Ishikawa (cell line): Measurements from ENCODE around the gene RAD51AP2.
A peak's percentile ranks its signal among the peaks of the same experiment; 100 is the strongest.

Source experiments
- CEBPB ChIP-seq: IDR thresholded peaks from 2 replicates; pipeline ENCODE4 v1.6.1; 2012
- CREB1 ChIP-seq: IDR thresholded peaks from 2 replicates; pipeline ENCODE4 v1.6.1; 2012; ENCODE audit warnings: low read depth
- EGR1 ChIP-seq: IDR thresholded peaks from 2 replicates; pipeline ENCODE4 v1.6.1; 2012
- EP300 ChIP-seq: IDR thresholded peaks from 2 replicates; pipeline ENCODE4 v1.6.1; 2012; ENCODE audit warnings: borderline replicate concordance
- FOXM1 ChIP-seq: IDR thresholded peaks from 2 replicates; pipeline ENCODE4 v1.6.1; 2012; ENCODE audit warnings: low read depth, borderline replicate concordance
- MAX ChIP-seq: IDR thresholded peaks from 2 replicates; pipeline ENCODE4 v1.6.1; 2012
- NFIC ChIP-seq: IDR thresholded peaks from 2 replicates; pipeline ENCODE4 v1.6.1; 2012
- RAD21 ChIP-seq: IDR thresholded peaks from 2 replicates; pipeline ENCODE4 v1.6.1; 2012; ENCODE audit warnings: low read depth
- TAF1 ChIP-seq: IDR thresholded peaks from 2 replicates; pipeline ENCODE4 v1.6.1; 2012; ENCODE audit warnings: low read depth, mild to moderate bottlenecking
- TCF12 ChIP-seq: IDR thresholded peaks from 2 replicates; pipeline ENCODE4 v1.6.1; 2012; ENCODE audit warnings: low read depth
- TEAD4 ChIP-seq: IDR thresholded peaks from 2 replicates; pipeline ENCODE4 v1.6.1; 2012
- YY1 ChIP-seq: IDR thresholded peaks from 2 replicates; pipeline ENCODE4 v1.6.1; 2012; ENCODE audit warnings: low read depth
- ZBTB7A ChIP-seq: IDR thresholded peaks from 2 replicates; pipeline ENCODE4 v1.6.1; 2012; ENCODE audit warnings: low read depth
- TF ChIP-seq, protein P1 (sequence below): IDR thresholded peaks from 2 replicates; pipeline ENCODE4 v1.6.1; 2012; ENCODE audit warnings: low read depth, mild to moderate bottlenecking
- TF ChIP-seq, protein P2 (sequence below): IDR thresholded peaks from 2 replicates; pipeline ENCODE4 v1.6.1; 2012

Gene RAD51AP2

DNA sequence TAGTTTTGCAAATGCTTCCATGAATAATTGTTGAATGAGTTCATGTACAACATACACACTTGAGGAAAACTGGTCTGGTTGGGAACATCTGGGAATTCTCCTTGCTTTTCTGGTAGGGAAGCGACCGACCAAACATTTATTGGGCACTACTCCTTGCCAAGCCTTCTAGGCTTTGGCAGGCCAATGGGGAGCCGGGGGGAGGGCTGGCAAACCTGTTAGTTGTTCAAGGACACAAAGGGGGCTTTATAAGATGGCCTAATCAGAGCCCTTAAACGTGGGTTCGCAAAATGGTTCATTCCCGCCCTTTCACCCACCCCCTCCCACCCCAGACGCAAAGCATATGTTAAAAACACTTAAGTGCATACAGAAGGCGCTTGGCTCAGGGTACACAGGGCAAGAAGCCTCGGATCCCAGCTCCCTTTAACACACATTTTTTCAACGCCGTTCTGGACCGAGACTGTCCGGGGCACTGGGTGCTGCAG lies 21.4 kb upstream of the RAD51AP2 start:
- TF ChIP-seq TAF1 (no peak), TEAD4 (no peak), YY1 (no peak), EGR1 (no peak)
- TF ChIP-seq, protein P1, sequence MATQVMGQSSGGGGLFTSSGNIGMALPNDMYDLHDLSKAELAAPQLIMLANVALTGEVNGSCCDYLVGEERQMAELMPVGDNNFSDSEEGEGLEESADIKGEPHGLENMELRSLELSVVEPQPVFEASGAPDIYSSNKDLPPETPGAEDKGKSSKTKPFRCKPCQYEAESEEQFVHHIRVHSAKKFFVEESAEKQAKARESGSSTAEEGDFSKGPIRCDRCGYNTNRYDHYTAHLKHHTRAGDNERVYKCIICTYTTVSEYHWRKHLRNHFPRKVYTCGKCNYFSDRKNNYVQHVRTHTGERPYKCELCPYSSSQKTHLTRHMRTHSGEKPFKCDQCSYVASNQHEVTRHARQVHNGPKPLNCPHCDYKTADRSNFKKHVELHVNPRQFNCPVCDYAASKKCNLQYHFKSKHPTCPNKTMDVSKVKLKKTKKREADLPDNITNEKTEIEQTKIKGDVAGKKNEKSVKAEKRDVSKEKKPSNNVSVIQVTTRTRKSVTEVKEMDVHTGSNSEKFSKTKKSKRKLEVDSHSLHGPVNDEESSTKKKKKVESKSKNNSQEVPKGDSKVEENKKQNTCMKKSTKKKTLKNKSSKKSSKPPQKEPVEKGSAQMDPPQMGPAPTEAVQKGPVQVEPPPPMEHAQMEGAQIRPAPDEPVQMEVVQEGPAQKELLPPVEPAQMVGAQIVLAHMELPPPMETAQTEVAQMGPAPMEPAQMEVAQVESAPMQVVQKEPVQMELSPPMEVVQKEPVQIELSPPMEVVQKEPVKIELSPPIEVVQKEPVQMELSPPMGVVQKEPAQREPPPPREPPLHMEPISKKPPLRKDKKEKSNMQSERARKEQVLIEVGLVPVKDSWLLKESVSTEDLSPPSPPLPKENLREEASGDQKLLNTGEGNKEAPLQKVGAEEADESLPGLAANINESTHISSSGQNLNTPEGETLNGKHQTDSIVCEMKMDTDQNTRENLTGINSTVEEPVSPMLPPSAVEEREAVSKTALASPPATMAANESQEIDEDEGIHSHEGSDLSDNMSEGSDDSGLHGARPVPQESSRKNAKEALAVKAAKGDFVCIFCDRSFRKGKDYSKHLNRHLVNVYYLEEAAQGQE = no peak
- TF ChIP-seq, protein P2, sequence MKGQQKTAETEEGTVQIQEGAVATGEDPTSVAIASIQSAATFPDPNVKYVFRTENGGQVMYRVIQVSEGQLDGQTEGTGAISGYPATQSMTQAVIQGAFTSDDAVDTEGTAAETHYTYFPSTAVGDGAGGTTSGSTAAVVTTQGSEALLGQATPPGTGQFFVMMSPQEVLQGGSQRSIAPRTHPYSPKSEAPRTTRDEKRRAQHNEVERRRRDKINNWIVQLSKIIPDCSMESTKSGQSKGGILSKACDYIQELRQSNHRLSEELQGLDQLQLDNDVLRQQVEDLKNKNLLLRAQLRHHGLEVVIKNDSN = no peak

- TF ChIP-seq CEBPB = peak; percentile 35; the same call in 1 of the 2 replicates
- no peak for TF ChIP-seq ZBTB7A
Observed at GRCh38 chr2:17538844-17539554, 20.8 kb upstream of the RAD51AP2 start.

- TF ChIP-seq TEAD4 (no peak), CEBPB (no peak), TAF1 (no peak), RAD21 (no peak), YY1 (no peak), EGR1 (no peak), ZBTB7A (no peak), FOXM1 (no peak), CREB1 (no peak), TCF12 (no peak), NFIC (no peak), MAX (no peak), EP300 (no peak)
- TF ChIP-seq, protein P2 = no peak
- TF ChIP-seq, protein P1 = no peak
Observed at GRCh38 chr2:17538022-17538843, 20.0 kb upstream of the RAD51AP2 start.

DNA sequence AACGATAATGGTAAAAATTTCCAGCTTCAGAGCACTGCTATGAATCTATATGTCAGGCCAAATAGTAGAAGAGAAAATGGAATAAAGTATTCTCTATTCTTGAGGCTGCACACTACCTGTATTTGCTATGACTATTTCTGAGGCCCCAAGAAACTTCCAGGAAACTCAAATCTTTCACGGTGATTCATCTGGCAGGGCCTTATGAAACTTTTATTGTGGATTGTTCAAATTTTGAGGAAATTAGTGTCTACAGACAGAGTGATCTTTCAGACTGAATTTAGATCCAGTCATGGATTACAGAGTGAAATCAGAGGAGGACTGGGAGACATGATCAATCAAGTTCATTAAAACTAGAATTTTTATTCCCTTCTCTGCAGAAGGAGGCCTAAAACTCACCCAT lies 18.2 kb upstream of the RAD51AP2 start:
- TF ChIP-seq EP300 = no peak
- no peak for TF ChIP-seq MAX
- TF ChIP-seq CEBPB = no peak
- no peak for TF ChIP-seq TEAD4
- no peak for TF ChIP-seq CREB1
- TF ChIP-seq TAF1 = no peak
- TF ChIP-seq TCF12 = no peak
- no peak for TF ChIP-seq YY1
- TF ChIP-seq FOXM1 = no peak
- no peak for TF ChIP-seq EGR1
- TF ChIP-seq, protein P2 = no peak
- no peak for TF ChIP-seq NFIC
- TF ChIP-seq, protein P1 = no peak
- no peak for TF ChIP-seq ZBTB7A
- no peak for TF ChIP-seq RAD21
